PC-9 (cell line): ENCODE data around the gene ZCCHC14.

Experiments
- CTCF ChIP-seq: fragments of 200-600 bp; sonication (generic); conservative IDR thresholded peaks from 2 replicates; pipeline ENCODE4 v1.6.1; 2017; ENCODE audit warnings: mixed run types, antibody characterized with exemption, mild to moderate bottlenecking, moderate library complexity
- EZH2 ChIP-seq: fragments of 200-600 bp; sonication (generic); IDR thresholded peaks from 2 replicates; pipeline ENCODE4 v1.8.0; 2017; ENCODE audit warnings: antibody characterized with exemption, low read depth

GRCh38 chr16:87410530-87410929 is 82.3 kb downstream of the ZCCHC14 start:
- TF ChIP-seq CTCF, result no peak
- TF ChIP-seq EZH2, result no peak
